Liver (tissue), 9 donors: ENCODE results near the gene TOLLIP. TPM values are rescaled to one million over a fixed set of nuclear protein-coding genes. Genes with fewer than 3 reads are reported as not detected.

ENCODE experiments used
- DNase-seq: peaks from one replicate; pipeline ENCODE4 v3.0.0-alpha.2; 2017; ENCODE audit warnings: low spot score
- H3K27ac ChIP-seq, 2 donors: one replicate each; pipeline ENCODE4 v1.7.0; 2013; ENCODE audit warnings: inconsistent platforms in 2 of 2, low read length in 2 of 2, control low read depth in 1 of 2, low read depth in 1 of 2, mild to moderate bottlenecking in 1 of 2
- H3K27me3 ChIP-seq, 4 donors: one replicate each; pipeline versions ENCODE4 v1.6.1 to v1.7.0; 2013; ENCODE audit warnings: low read length in 3 of 4, inconsistent platforms in 1 of 4, mild to moderate bottlenecking in 1 of 4, moderate library complexity in 1 of 4; ENCODE audit not compliant: control insufficient read depth in 4 of 4, insufficient read depth in 4 of 4
- H3K36me3 ChIP-seq, 4 donors: one replicate each; pipeline versions ENCODE4 v1.6.1 to v1.7.0; 2013; ENCODE audit warnings: low read length in 3 of 4, mild to moderate bottlenecking in 3 of 4, low read depth in 1 of 4, moderate library complexity in 1 of 4; ENCODE audit not compliant: control insufficient read depth in 4 of 4, insufficient read depth in 3 of 4
- H3K4me1 ChIP-seq, 4 donors: one replicate each; pipeline versions ENCODE4 v1.6.1 to v1.7.0; 2013; ENCODE audit warnings: low read length in 3 of 4, mild to moderate bottlenecking in 3 of 4, moderate library complexity in 1 of 4; ENCODE audit not compliant: control insufficient read depth in 4 of 4, insufficient read depth in 4 of 4
- H3K4me3 ChIP-seq, 3 donors: one replicate each; pipeline versions ENCODE4 v1.6.1 to v1.7.0; 2013; ENCODE audit warnings: low read length in 3 of 3, control low read depth in 1 of 3, low read depth in 1 of 3, mild to moderate bottlenecking in 1 of 3
- H3K9ac ChIP-seq, 2 donors: one replicate each; pipeline ENCODE4 v1.7.0; 2013; ENCODE audit warnings: low read length in 2 of 2, mild to moderate bottlenecking in 2 of 2, moderate library complexity in 2 of 2, control low read depth in 1 of 2, low read depth in 1 of 2
- H3K9me3 ChIP-seq, 4 donors: one replicate each; pipeline versions ENCODE4 v1.6.1 to v1.7.0; 2013; ENCODE audit warnings: low read length in 3 of 4; ENCODE audit not compliant: control insufficient read depth in 4 of 4
- ATF3 ChIP-seq: IDR thresholded peaks from 2 replicates; pipeline ENCODE4 v1.6.1; 2016; ENCODE audit warnings: antibody characterized with exemption
- CTCF ChIP-seq: fragments of 150-350 bp; IDR thresholded peaks from 2 replicates; pipeline ENCODE4 v1.5.1; 2017; ENCODE audit warnings: improper control_type of control experiment, low read depth, low read length; ENCODE audit not compliant: missing input control
- EGR1 ChIP-seq, 2 donors: IDR thresholded peaks; 2 replicates each; pipeline ENCODE4 v1.6.1; 2016 to 2018; ENCODE audit warnings: antibody characterized with exemption in 2 of 2, low read depth in 2 of 2
- FOXA1 ChIP-seq: IDR thresholded peaks from 2 replicates; pipeline ENCODE4 v1.6.1; 2016; ENCODE audit warnings: antibody characterized with exemption
- FOXA2 ChIP-seq: IDR thresholded peaks from 2 replicates; pipeline ENCODE4 v1.6.1; 2016; ENCODE audit warnings: antibody characterized with exemption
- GABPA ChIP-seq, 2 donors: IDR thresholded peaks in 1 of 2; conservative IDR thresholded peaks in 1 of 2; 2 replicates each; pipeline ENCODE4 v1.6.1; 2016; ENCODE audit warnings: antibody characterized with exemption in 2 of 2, mild to moderate bottlenecking in 1 of 2, moderate library complexity in 1 of 2
- HNF4A ChIP-seq, 2 donors: conservative IDR thresholded peaks; 2 replicates each; pipeline ENCODE4 v1.6.1; 2016; ENCODE audit warnings: antibody characterized with exemption in 2 of 2, mild to moderate bottlenecking in 2 of 2
- HNF4G ChIP-seq: IDR thresholded peaks from 2 replicates; pipeline ENCODE4 v1.6.1; 2016; ENCODE audit warnings: antibody characterized with exemption
- JUND ChIP-seq, 2 donors: IDR thresholded peaks; 2 replicates each; pipeline ENCODE4 v1.6.1; 2016; ENCODE audit warnings: antibody characterized with exemption in 2 of 2
- NR2F2 ChIP-seq: IDR thresholded peaks from 2 replicates; pipeline ENCODE4 v1.6.1; 2016; ENCODE audit warnings: antibody characterized with exemption
- RAD21 ChIP-seq, 2 donors: IDR thresholded peaks; 2 replicates each; pipeline ENCODE4 v1.6.1; 2016; ENCODE audit warnings: antibody characterized with exemption in 2 of 2, mild to moderate bottlenecking in 2 of 2
- REST ChIP-seq: IDR thresholded peaks from 2 replicates; pipeline ENCODE4 v1.6.1; 2016; ENCODE audit warnings: antibody characterized with exemption, mild to moderate bottlenecking
- RXRA ChIP-seq, 2 donors: IDR thresholded peaks; 2 replicates each; pipeline ENCODE4 v1.6.1; 2017 to 2018; ENCODE audit warnings: antibody characterized with exemption in 2 of 2, mild to moderate bottlenecking in 1 of 2
- SP1 ChIP-seq: IDR thresholded peaks from 2 replicates; pipeline ENCODE4 v1.6.1; 2018; ENCODE audit warnings: antibody characterized with exemption, mild to moderate bottlenecking
- TAF1 ChIP-seq: conservative IDR thresholded peaks from 2 replicates; pipeline ENCODE4 v1.6.1; 2016; ENCODE audit warnings: antibody characterized with exemption, mild to moderate bottlenecking
- YY1 ChIP-seq: IDR thresholded peaks from 2 replicates; pipeline ENCODE4 v1.6.1; 2016; ENCODE audit warnings: antibody characterized with exemption, mild to moderate bottlenecking
- ZBTB33 ChIP-seq: IDR thresholded peaks from 2 replicates; pipeline ENCODE4 v1.6.1; 2016; ENCODE audit warnings: antibody characterized with exemption
- WGBS: extraction: QIAGEN DNeasy Blood & Tissue Kit; methylation state at CpG from one replicate; pipeline ENCODE4 v1.1.7; 2013; 5-methylcytosine and 5-hydroxymethylcytosine counted together
- polyA plus RNA-seq, 2 donors: library from polyadenylated mRNA; stranded (reverse) in 1 of 2; unstranded in 1 of 2; fragments of 200-250 nt in 1 of 2; fragments of >200 nt in 1 of 2; fragmentation: Nextera tagmentation in 1 of 2; extraction: Ambion mirVana in 1 of 2; gene quantifications; one replicate each; pipeline versions ENCODE4 v1.2.1 to v1.2.3, GENCODE V29; 2013 to 2015
- total RNA-seq, 2 donors: library from RNA; depleted of rRNA; stranded (reverse); fragments of >200 nt; gene quantifications; one replicate each; pipeline ENCODE4 v1.2.3, GENCODE V29; 2014
- TF ChIP-seq, protein P1 (sequence below): IDR thresholded peaks from 2 replicates; pipeline ENCODE4 v1.6.1; 2016; ENCODE audit warnings: antibody characterized with exemption
- donor health status: healthy.
- donor health status: healthy.
- donor health status: healthy.
- donor health status: healthy.
- donor health status: healthy.

The TOLLIP gene
- total and polyA plus RNA-seq, 4 donors: 27.5 to 102 (median 72.9) TPM

DNA sequence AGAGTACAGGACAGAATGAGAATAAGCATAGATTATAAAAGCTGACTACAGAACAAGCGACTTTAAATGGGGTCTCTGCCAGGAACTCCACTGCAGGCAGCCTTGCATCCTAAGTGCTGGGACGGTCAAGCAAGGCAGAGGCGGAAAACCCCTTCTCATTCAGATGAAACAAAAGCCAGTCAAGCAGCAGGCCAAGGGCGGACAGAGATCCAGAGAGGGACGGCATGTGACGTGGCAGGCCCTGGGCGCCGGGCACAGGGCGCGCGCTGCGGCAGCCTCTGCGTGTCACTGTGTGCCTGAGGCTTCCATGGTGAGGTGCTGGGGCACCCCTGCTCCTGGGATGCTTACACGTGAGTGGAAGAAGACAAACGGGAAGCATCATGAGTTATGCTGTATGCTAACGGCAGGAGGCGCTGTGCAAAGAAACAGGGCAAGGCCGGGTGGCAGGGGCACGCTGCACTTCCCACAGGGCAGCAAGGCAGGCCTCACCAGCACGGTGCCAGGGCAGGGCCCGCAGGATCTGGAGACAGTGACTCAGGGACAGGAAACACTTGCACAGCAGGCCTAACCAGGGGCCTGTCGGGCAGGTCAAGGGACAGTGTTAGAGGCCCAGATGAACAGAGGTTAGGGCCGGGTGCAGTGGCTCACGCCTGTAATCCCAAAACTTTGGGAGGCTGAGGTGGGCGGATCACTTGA lies 6.2 kb downstream of the TOLLIP start (continued):
- no peak for TF ChIP-seq ZBTB33

DNA sequence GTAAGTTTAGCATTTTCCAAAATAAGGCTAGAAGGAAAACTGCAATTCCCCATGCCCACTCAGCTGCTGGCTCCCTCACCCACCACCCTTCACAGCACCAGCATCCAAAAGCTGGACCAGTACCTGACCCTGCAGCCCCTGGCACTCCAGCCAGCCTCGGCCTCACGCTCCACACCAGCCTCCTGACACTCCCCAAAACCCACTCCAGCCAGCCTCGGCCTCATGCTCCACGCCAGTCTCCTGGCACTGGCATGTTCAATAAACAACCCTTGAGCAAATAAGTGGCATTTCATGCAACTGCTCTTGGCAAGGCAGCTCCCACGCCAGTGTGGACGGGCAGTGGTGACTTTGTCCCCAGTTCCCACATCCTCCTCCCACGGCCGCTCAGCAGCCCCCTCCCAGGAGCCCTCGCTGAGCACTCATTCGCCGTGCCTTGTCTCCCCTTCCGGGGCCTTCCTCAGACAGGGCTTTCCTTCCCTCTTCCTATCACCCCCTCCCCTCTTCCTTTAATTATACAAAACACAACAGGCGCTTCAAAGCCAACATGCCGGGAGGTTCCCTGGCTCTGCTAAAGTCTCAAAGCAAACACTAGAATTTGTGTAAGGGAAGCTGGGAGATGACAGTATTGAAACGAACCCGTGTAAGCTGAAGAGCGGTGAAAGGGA lies 6.8 kb downstream of the TOLLIP start:
- Histone ChIP-seq H3K9ac (peak overlapping the region; percentile 7 to 89), H3K4me1 (peaks cover 41 to 90% (median 65%) of the 10 kb centered on the region in 4 donors), H3K27ac (peak overlapping the region; percentile 86 to 89), H3K27me3 (no peaks in the 10 kb centered on the region), H3K4me3 (peak overlapping the region; percentile 7 to 16 (median 15)), H3K9me3 (no peaks in the 10 kb centered on the region), H3K36me3 (no peaks in the 10 kb centered on the region)
- TF ChIP-seq GABPA (IDR thresholded peaks at IDR 0.05 in 1 of 2, conservative IDR thresholded peaks at IDR 0.05 in 1 of 2) (no peak), HNF4G (peak; percentile 53), HNF4A (conservative IDR thresholded peaks at IDR 0.05) (peak; percentile 68 to 76), REST (peak; percentile 70), SP1 (peak; percentile 75), ATF3 (no peak), FOXA2 (peak; percentile 90), YY1 (peak; percentile 83), EGR1 (IDR thresholded peaks at IDR 0.05; ENCODE audit: low read depth in 2 of 2) (peak in 1 of 2 donors; percentile 36), TAF1 (no peak), FOXA1 (peak; percentile 88), NR2F2 (no peak), RXRA (IDR thresholded peaks at IDR 0.05) (peak; percentile 82 to 85), JUND (IDR thresholded peaks at IDR 0.05) (no peak), ZBTB33 (peak; percentile 41), CTCF (no peak), RAD21 (IDR thresholded peaks at IDR 0.05) (peak in 1 of 2 donors; percentile 7)
- TF ChIP-seq, protein P1, sequence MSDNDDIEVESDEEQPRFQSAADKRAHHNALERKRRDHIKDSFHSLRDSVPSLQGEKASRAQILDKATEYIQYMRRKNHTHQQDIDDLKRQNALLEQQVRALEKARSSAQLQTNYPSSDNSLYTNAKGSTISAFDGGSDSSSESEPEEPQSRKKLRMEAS: peak; percentile 79
- DNase-seq: no peak
- WGBS: 19% methylated on average over 17 of the region's 17 CpGs
